ENCODE data around the gene GAB1.

GAB1 gene

DNA sequence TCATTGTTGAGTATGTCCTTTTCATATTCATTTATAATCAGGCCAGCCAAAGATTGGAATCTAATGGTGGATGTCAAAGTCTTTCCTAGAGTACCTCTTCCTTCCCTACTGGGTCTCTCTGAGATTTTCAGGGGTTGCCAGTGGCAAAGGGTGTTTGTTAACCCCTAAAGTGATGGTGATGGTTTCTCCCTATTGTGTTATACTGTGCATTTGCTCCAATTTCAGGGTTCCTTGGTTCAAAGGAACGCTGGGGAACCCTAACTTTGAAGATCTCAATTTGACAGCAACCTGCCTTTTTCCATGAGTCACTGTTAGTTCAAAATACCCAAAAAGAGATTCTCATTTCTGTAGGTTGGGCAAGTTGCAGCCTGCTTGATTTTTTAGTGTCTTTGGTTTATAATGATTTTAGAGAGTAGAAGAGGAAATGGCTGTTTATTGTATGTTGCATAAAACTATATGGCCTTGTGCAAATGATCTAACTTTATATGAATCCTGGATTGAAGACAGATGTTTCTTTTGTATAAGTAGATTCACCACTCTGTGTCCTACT, 23.0 kb downstream of the GAB1 start:
- no peak for DNase-seq

DNA sequence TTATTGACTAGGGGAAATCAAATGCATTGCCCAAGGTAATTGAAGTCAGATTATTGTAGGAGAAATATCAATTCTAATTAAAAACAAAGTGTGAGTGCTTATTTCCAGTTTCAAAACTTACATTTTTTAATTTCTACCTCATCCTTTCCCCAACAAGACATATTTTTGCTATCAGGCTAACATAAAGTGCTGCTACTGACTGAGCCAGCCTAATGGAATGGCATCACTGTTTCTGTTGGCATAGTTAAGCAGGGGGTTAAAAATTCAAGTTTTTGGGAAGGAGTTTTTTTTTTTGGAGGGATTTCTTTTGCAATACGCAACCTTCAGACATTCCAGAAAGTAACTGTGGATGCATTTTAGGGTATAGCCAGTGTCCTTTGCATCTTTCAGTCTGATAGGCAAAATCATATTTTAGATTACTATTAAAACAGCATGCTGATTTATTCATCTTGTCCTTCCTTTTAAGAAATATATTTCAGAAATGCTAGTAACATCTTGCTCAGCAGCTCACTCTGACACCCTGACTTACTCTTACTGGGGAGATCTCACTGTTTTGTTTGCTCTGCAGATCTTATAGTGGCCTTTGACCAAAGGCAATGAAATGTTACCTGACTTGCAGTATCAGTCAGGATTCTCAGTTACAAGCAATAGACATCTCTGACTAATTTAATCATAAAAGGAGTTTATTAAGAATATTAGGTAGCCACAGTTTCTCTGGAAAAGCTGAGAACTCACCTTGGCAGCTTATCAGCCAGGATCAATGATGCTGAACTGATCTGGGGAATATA, 24.4 kb downstream of the GAB1 start:
- no peak for DNase-seq

DNA sequence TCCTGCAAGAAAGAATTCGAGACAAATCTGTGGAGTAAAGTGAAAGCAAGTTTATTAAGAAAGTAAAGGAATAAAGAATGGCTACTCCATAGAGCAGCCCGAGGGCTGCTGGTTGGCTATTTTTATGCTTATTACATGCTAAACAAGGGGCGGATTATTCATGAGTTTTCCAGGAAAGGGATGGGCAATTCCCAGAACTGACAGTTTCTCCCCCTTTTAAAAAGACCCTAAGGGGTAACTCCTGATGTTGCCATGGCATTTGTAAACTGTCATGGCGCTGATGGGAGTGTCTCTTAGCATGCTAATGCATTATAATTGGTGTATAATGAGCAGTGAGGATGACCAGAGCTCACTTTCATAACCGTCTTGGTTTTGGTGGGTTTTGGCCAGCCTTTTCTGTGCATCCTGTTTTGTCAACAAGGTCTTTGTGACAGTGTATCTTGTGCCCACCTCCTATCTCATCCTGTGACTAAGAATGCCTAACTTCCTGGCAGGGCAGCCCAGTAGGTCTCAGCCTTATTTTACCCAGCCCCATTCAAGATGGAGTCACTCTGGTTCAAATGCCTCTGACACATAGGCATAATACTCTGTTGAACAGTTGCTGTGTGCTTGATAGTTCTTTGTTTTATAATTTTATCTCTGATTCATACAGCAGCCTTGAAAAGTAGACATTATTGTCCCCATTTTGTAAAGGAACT, 25.8 kb downstream of the GAB1 start:
- no peak for DNase-seq

DNA sequence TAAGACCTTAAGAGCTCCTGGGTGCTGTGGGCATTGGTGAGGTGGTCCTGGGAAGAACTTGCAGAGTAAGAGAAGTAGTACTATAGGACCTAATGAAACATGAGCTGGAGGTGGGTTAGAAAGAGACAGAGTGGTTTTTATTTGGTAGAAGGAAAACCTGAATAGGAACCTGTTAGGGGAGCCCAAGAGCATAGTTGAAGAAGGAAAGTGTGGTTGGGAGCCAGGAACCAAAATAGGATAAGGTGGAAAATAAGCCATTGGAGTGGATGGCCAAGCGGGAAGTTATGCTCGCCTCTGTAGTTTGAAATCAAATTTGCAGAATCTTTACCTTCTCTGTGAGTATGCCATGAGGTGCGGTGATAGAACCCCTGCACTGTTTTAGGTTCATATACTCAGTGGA, 26.7 kb downstream of the GAB1 start:
- DNase-seq = no peak

DNA sequence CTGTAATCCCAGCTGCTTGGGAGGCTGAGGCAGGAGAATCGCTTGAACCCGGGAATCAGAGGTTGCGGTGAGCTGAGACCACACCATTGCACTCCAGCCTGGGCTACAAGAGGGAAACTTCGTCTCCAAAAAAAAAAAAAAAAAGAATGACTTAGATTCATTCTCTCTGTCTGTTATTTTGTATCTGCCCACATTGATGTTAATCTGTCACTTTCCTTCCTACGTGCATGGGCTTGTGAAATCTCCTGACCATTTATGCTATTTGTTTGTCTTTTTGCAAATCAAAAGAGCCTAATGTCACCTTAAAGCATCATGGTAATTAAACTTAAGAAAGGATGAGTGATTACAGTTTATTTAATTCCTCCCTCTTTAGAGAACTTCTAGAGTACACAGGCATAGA, 27.4 kb downstream of the GAB1 start:
- no peak for DNase-seq

DNA sequence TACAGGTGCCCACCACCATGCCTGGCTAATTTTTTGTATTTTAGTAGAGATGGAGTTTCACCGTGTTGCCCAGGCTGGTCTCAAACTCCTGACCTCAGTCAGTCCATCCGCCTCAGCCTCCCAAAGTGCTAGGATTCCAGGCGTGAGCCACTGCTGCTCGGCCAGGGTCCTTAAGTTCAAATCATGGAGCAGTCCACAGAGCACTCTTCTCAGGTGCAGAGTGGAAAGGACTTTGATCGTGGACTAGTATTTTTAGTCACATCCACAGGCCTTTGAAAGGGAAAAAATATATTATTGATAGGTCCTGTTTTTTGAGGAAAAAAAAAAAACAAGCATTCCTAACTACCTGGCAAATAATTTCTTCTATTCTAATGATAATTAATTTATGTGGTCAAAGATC, 31.2 kb downstream of the GAB1 start:
- DNase-seq = no peak

DNA sequence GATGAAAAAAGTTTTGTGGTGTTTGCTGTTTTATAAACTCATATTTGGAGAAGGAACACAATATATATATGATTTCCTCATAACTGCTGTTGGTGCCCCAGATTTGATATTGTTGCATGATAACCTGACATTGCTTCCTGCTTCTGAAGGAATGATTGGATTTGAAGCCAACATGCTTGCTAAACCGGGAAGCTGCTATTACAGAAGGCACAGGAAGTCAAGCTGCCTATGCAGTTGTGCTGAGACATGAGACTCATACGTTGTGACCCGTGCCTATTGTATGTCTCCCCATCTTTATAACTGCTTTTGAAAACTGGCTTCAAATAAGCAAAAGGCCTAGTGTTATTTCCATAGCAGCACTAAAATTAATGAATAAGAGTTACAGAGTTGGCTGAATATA, 32.9 kb downstream of the GAB1 start:
- DNase-seq = no peak

DNA sequence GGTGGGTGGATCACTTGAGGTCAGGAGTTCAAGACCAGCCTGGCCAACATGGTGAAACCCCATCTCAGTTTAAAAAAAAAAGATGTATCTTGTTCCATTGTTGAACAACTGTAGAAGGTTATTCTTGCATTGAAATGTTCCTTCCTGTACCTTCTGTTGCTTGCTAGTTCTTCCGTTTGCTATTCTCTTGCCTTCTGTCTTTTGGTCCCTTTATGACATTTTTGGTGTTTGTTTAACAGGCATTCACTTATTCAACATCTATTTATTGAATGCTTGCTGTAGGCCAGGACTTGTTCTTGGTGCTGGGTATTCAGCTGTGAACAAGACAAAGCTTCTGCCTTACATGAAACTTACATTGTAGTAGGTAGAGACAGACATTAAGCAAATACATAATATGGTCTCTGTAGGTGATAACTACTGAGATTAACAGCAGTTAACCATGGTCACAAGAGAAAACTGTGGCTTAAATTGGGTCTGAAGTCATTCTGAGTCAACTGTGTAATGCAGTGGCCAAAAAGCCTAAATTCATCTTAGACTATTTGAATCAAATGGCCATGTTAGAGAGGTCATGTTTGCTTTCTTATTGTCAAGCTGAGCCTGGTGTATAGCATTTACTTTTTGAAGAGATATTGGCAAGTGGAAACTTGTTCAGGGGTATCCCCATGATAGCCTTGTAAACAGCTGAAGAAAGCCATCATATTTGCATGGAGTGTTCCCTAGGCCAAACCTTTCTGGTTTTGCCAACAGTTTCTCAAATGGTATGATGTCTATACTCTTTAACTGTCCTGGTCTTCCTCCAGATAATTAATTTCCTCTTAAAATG, 35.6 kb downstream of the GAB1 start:
- no peak for DNase-seq

DNA sequence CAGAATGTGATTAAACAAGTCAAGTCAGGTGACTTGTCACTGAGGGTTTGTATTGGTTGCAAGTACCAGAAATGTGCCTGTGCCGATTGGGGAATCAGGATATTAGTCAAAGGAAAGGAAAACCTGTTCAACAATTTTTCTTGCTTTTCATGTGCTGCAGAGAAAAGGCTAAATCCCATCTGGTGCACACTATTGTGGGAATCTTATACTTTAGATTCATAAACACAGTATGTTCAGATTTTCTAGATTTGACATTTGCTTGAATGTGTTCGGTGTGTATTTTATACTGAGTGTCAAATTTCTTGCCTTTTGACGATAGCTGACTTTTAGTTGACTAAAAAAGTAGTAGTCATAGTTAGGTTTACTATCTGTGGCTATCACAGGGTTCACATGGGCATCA, 37.6 kb downstream of the GAB1 start:
- DNase-seq = no peak

DNA sequence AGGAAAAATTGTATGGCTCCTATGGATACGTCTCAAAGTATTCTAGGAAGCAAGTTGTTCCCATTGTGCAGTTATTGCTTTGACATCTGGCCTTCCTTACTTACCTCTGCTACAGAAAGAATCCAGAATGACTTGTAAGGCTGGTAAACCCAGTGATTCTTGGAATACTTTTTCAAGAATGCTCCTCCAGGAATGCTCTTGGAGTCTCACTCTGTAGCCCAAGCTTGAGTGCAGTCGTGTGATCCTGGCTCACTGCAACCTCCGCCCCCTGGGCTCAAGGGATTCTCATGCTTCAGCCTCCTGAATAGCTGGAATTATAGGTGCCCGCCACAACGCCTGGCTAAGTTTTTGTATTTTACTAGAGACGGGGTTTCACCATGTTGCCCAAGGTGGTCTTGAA, 38.1 kb downstream of the GAB1 start:
- DNase-seq = no peak

DNA sequence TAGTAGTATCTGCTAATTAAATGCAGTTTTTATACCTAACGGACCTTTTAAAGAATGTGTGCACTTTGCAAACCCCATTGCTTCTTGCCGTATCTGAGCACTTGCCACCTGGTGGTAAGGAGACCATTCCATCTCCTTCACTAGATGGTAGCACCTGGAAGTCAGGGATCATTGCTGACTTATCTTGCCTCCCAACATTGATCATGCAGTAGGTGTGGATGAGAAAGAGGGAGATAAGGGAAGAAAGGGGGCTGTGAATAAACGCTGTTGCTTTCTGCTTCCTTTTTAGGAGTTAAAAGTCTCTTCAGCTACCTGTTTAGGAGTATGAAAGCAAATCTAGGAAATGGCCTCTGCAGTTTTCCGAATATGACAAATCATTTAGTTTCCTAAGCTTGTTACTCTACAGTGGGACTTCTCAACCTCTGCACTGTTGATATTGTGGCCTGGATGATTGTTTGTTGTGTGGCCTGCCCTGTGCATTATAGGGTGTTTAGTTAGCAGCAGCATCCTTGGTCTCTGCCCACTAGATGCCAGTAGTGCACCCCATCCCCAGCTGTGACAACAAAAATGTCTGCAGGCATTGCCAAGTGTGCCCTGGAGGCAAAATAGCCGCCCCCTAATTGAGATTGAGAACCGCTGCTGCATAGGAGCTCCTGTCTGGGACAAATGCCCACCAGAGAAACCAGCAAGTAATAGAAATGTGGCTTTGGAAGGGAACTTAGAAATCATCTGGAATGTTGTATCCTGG, 38.8 kb downstream of the GAB1 start:
- no peak for DNase-seq

DNA sequence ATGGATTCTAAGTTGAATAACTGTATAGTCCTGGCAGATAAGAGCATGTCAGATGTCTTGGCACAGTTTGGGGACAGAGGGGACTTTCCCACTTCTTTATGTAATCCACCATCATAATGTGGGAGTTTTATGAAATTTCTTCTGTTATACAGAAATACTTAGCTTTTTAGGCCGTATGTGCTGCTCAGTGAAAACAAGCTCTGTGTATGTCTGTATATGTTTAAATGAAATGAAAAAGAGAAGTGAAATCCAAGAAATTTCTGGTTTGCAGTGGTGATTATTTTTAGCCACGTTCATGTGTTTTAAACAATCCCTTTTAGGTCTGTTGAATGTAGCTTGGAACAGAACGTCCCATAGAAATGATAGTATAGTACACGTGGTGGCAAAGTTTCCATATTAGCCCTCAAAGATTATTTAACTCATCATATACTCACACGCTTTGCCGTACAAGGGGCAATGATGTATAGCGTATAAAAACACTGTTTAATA, 41.0 kb downstream of the GAB1 start:
- no peak for DNase-seq

DNA sequence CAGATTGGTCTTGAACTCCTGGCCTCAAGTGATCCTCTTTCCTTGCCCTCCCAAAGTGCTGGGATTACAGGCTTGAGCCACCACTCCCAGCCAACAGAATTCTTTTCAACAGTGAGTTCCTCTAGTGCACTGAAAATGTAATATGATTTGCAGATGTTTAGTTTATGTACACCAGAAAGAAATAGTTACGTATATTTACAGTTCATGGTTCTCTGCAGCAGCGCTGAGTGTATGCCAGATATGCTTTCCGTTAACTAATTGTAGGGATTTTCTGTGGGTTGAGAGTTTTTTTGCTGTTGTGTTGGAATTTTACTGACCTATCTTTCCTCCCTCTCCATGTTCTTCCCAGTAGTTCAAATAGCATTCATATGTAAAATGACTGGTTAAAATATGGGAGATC, 44.0 kb downstream of the GAB1 start:
- no peak for DNase-seq

DNA sequence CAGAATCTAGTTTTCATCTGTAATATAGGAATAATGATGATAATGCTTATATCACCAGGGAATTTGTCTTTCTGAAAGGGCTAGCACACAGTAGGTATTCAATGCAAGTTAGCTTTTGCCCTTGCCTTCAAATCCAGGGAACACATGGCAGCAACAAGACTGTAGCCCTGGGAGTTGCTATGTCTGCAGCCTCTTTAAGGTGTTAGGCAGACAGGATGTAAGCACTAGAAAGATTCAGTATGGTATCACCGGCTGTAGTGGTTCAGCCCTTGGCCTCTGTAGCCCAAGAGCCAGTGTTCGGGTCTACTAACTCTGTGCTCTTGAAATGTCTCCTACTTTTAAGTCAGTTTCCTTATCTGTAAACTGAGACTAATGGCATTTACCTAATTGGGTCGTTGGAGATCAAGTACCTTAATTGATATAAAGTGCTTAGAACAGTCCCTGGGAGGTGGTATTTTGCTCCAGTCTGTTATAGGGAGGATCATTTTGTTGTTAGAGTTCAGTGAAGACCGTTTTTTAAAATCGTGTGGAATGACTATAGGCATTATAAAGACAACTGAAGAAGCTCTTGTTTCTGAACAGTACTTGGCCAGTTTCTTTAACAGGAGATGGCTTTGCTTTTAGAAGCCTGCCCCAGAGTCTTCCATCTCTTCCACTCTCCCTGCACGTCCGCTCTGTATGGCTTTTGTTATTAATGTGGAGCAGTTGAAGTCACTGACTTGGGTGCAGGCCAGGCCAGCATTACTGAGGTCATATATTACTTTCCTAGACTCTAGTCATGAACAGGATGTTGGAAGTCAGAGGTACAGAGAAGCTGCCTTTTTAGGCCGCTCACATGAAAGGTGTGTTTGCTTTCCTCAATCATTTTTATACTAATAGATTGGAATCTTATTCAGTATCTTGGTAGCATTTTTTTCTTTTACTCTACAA, 44.8 kb downstream of the GAB1 start:
- no peak for DNase-seq

DNA sequence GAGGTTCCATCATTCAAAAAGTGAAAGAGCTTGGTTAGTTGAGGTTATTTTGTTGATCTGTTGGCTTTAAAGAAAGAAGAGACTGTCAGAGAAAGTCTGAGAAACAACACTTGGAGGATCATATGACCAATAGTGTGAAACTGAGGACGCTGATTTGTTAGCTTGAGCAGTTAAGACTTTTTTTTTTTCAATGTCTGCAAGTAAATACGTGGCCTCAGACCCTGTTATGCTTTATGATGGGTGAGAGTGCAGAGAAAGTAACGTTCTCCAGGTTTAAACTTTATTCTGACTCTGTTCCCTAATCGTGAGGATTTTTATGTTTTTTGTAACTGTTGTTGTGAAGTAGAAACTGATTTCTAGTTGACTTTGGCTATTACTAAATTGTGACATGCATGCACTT, 45.9 kb downstream of the GAB1 start:
- no peak for DNase-seq

DNA sequence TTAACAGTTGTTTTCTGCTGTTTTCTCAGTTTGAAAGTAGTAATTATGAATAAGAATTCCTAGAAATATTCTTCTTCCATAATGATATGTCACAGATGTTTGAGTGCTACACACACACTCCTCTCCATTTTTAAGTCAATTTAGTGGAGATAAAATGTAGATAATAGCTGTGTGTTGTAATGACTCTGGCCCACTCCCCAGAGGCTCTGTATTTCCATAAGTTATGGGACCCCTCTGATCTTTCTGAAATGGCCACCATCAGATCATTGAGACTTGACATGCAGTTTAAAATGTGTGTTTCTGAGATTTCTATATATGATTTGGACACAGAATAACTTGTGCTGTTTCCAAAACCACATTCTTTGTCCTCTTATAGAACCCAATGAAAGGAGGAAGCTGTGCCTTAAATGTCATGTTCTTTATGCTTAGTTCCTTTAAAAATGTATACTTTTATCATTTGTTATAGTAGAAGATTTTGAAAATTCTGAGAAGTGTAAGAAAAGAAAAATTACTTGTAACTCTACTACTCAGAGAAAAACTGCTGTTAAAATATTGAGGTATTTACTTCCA, 46.4 kb downstream of the GAB1 start:
- no peak for DNase-seq

DNA sequence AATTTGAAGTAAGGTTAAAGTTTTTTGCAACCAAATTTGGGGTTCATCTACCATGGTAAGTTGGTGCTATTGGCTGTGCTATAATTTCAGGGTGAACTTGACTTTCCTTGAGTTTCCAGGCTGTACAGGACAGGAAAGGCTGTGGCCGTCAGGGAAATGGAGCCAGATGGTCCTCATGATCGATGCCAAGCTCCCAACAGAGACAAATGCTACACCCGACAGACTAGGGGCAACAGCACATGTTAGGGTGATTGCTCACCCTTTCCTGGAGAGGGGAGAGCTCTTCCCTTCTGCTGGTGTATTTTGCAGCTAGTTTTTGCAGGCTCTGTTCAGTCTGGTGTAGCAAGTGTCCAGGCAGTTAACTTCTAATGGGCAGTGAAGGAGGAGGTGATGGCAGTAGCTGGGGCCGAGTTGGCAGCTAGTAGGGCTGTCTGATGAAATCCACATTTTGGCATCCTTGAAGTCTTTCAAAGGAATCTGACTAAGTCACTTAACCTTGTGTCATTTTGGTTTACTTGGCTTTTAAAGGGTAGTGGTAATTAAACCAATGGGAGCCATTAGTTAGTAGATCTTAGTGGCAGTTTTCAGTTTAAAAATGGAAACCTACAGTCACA, 47.8 kb downstream of the GAB1 start:
- no peak for DNase-seq

DNA sequence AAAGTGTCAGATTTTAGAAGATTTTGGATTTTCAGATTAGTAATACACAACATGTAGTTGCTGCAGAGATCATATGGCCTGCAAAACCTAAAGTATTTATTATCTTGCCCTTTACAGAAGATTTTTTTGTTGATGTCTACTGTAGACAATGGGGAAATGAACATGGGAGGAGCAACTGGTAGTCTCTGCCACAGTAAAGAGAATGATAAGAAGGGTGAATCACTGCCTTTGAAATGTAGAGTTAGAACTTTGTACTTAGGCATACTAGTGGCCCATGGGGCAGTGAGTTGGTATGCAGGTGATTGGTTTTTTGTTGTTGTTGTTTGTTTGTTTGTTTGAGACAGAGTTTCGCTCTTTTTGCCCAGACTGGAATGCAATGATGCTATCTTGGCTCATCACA, 50.1 kb downstream of the GAB1 start:
- DNase-seq = no peak

DNA sequence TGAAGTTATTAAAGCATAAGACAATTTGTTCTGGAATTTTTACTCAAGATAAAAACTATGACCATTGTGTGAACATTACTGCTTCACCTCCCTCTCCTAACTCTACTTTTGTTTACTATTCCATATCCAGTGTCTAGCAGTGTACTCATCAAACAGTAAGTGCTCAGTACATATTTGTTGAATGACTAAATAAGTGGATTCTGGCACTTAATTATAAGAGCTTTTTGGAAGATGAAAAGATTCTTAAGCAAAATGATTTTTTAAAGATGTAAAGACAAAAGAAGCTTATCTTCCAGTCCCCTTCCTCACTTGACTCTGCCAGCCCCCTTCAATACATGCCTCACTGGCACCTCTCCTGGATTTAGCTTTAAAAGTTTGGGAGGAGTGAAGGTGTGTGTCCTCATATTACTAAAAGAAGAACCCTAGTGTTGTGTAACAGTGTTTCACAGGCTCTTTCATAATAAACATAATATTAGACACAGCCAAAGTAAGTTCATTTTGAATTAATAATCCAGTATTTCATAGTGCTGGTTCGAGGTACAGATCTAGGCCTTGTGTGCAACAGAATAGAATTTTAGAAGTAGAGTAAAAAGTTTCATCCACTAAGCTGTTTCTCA, 53.0 kb downstream of the GAB1 start:
- no peak for DNase-seq

DNA sequence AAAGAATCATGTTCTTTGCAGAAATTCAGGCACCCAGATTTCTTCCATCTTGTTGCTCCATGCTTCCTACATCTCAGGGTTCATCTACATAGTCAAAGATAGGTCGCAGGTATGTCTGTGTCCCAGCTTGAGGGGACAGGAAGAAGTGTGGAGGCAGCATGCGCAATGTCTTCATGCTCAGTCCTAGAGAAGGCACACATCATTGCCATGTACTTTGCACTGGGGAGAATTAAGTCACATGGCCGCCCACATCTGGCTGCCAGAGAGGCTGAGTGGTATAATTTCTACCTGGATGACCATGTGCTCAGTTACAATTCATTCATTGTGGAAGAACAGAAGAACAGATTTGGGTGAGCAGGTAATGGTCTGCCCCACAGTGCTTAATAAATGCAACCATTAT, 54.1 kb downstream of the GAB1 start:
- DNase-seq = no peak
